ENCODE data around the gene SEMA3E. TPM values are rescaled to one million over a fixed set of nuclear protein-coding genes. Genes with fewer than 3 reads are reported as not detected.
A peak's percentile ranks its signal among the peaks of the same experiment; 100 is the strongest.

Gene SEMA3E
- polyA plus RNA-seq, 1 of the 3 experiments (the other 2 are of a cell fraction) = under 0.01 TPM

DNA sequence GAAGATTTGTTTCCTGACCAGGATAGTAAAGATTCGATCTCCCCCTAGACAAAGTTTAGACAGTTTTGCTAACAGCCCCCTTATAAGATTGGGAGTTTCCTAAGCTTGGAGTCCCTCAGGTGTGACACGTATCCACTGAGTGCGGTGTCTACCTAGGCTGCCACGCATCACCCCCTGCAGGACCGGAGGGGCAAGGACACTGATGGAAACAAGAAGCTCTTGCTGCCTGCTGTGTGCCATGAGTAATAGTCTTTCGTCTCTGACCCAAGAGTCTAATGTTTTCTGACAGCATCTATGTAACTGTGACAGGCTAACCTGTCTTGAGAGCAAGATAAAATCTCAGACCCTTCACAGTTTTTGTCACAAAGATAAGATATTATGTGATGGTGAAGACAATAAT is 173.5 kb downstream of the SEMA3E start:
- Histone ChIP-seq H3K79me2 (ENCODE audit: insufficient read depth) (no peaks in the 10 kb centered on the region), H3K4me2 (no peak overlapping the region), H3K27me3 (ENCODE audit: insufficient read depth) (no peaks in the 10 kb centered on the region), H3K9me2 (no peaks in the 10 kb centered on the region; the same call in 1 of the 2 replicates), H3F3A (replicated peaks; ENCODE audit: insufficient read depth) (peaks cover under 1% of the 10 kb centered on the region), H3K36me3 (replicated peaks in 1 of 2; ENCODE audit: control insufficient read depth in 1 of 2, insufficient read depth in 2 of 2, low read length in 1 of 2) (no peaks in the 10 kb centered on the region), H3K27ac (ENCODE audit: low read depth in 2 of 2, low read length in 1 of 2) (no peak overlapping the region), H4K20me1 (ENCODE audit: insufficient read depth) (no peaks in the 10 kb centered on the region), H3K9me3 (no peaks in the 10 kb centered on the region), H3K4me3 (ENCODE audit: low read depth in 2 of 2, low read length in 1 of 2) (no peak overlapping the region), H3K9ac (no peak overlapping the region), H3K4me1 (ENCODE audit: control insufficient read depth in 1 of 2, insufficient read depth in 2 of 2, low read depth in 1 of 2, low read length in 1 of 2) (peaks cover 0 to 2% of the 10 kb centered on the region in 2 experiments; a peak in 2 of 4 replicates), H2AFZ (ENCODE audit: low read depth) (no peak overlapping the region)
- CTCF ChIA-PET = interaction anchor here (0.6 to 1.4 kb wide), 6 partner anchors 9 to 118 kb away, joined by 3 to 5 read pairs (median 3); no protein-coding TSS in a partner anchor
- TF ChIP-seq EZH2phosphoT487 (IDR thresholded peaks at IDR 0.05; ENCODE audit: borderline replicate concordance, low read depth) = no peak
- no peak for TF ChIP-seq USF2 (IDR thresholded peaks at IDR 0.05; ENCODE audit: borderline replicate concordance, low read depth, low read length)
- TF ChIP-seq ZBTB33 (IDR thresholded peaks at IDR 0.05; ENCODE audit: borderline replicate concordance, low read depth) = no peak
- 0 out of 2 replicates have a peak, but pooled peaks have one; percentile 28 for TF ChIP-seq PBX3 (IDR thresholded peaks at IDR 0.05)
- TF ChIP-seq JUND (IDR thresholded peaks at IDR 0.05) = no peak
- TF ChIP-seq TCF12 (IDR thresholded peaks at IDR 0.05) = no peak
- no peak for TF ChIP-seq MEF2A (IDR thresholded peaks at IDR 0.05; ENCODE audit: borderline replicate concordance, low read depth)
- TF ChIP-seq CTCF (IDR thresholded peaks at IDR 0.05) = peak; percentile 33; the same call in 1 of the 2 replicates
- TF ChIP-seq RAD21 (IDR thresholded peaks at IDR 0.05; ENCODE audit: low read length) = no peak
- TF ChIP-seq RCOR1 (IDR thresholded peaks at IDR 0.05; ENCODE audit: low read length) = no peak
- no peak for DNase-seq
- 74% methylated on average over 6 of the region's 6 CpGs for WGBS (ENCODE audit: low lambda C conversion rate)
- POLR2A ChIA-PET = no interaction called here

DNA sequence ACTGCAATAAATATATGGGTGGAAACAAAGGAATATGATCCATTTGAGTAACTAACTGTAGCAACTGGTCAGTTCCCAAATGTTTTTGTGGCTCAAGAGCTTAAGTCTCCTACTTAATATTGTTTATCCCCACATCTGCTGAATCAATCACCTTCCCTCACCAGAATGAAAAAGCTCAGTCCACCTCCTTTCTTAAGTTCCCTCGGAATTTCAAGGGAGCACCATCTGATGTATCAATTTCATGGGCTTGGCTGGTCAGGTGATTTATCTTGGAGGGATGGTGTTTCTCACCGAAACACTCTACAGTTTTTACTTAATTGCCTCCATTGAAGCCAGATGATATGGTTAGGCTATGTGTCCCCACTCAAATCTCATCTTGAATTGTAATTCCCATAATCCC is 176.6 kb downstream of the SEMA3E start:
- no peak overlapping the region for H2AFZ ChIP-seq (ENCODE audit: low read depth)
- H3K4me2 ChIP-seq = no peak overlapping the region
- DNase-seq = no peak
- 96% methylated on average over 2 of the region's 2 CpGs for WGBS (ENCODE audit: low lambda C conversion rate)
- H3K36me3 ChIP-seq (replicated peaks in 1 of 2; ENCODE audit: control insufficient read depth in 1 of 2, insufficient read depth in 2 of 2, low read length in 1 of 2) = no peaks in the 10 kb centered on the region
- CTCF ChIA-PET = no interaction called here
- peaks cover 25% of the 10 kb centered on the region for H3F3A ChIP-seq (replicated peaks; ENCODE audit: insufficient read depth)
- no peaks in the 10 kb centered on the region for H3K9me3 ChIP-seq
- no peaks in the 10 kb centered on the region for H4K20me1 ChIP-seq (ENCODE audit: insufficient read depth)
- no peak for TF ChIP-seq NRF1 (IDR thresholded peaks at IDR 0.05; ENCODE audit: low read depth, low read length)
- no peaks in the 10 kb centered on the region for H3K9me2 ChIP-seq
- peaks cover 3 to 12% of the 10 kb centered on the region in 2 experiments; a peak in 3 of 4 replicates for H3K4me1 ChIP-seq (ENCODE audit: control insufficient read depth in 1 of 2, insufficient read depth in 2 of 2, low read depth in 1 of 2, low read length in 1 of 2)
- no peaks in the 10 kb centered on the region for H3K79me2 ChIP-seq (ENCODE audit: insufficient read depth)
- H3K27me3 ChIP-seq (ENCODE audit: insufficient read depth) = no peaks in the 10 kb centered on the region
- POLR2A ChIA-PET = no interaction called here
- no peak overlapping the region for H3K4me3 ChIP-seq (ENCODE audit: low read depth in 2 of 2, low read length in 1 of 2)
- H3K9ac ChIP-seq = no peak overlapping the region
- no peak overlapping the region for H3K27ac ChIP-seq (ENCODE audit: low read depth in 2 of 2, low read length in 1 of 2)

All from SK-N-SH (cell line).